Right lobe of liver (tissue), 5 donors: ENCODE data around the gene N4BP2L1. TPM values are rescaled to one million over a fixed set of nuclear protein-coding genes. Genes with fewer than 3 reads are reported as not detected.

Experiments
- small RNA-seq, 2 experiments: library from RNA; depleted of rRNA; stranded (forward); fragments of <200 nt; gene quantifications; one replicate each; pipeline ENCODE3, GENCODE V24; 2016
- total RNA-seq, 6 experiments: library from RNA; depleted of rRNA in 2 of 6; stranded (reverse); fragments of >200 nt in 2 of 6; fragmentation: NEBNext Ultra II Directional in 3 of 6; extraction: Animal tissue kit (Norgen Biotek cat#: 25700) in 3 of 6; gene quantifications; one replicate each; pipeline versions ENCODE4 v1.1.0 to v1.2.4, GENCODE V29; 2016 to 2023
- donor health status: DM: no; HTN: no; CAD: no.
- donor health status: DM: no; HTN: no; CAD: no.
- donor health status: DM: no; HTN: yes; CAD: no.
- donor health status: DM: no; HTN: yes; CAD: no.

The N4BP2L1 gene
- total RNA-seq, 6 experiments from 2014 or later = 17.4 to 56.9 (median 26.5) TPM

Small RNA genes lying within 50 kb of the gene (small RNA-seq; reads per million reads assigned to genes)
- gene RF00190 = 0 reads per million in 2 experiments

Other genes starting within 250 kb of the N4BP2L1 start
- not detected for gene ZAR1L, start 112.8 kb downstream of the N4BP2L1 start, total RNA-seq
- 1 to 10 TPM in 4 of 6 experiments, under 1 TPM in 2; 0.46 to 4.0 (median 1.8) TPM for gene BRCA2, start 112.6 kb downstream of the N4BP2L1 start, total RNA-seq
- gene N4BP2L2, start 110.7 kb upstream of the N4BP2L1 start, total RNA-seq = 10 to 100 TPM; 48.8 to 99.7 (median 61.1) TPM
- gene PDS5B, start 158.3 kb upstream of the N4BP2L1 start, total RNA-seq = 10 to 100 TPM; 11.9 to 14.2 (median 12.5) TPM